Ovary (tissue), 9 donors: ENCODE data around the gene ZNF91. TPM values are rescaled to one million over a fixed set of nuclear protein-coding genes. Genes with fewer than 3 reads are reported as not detected.
A peak's percentile ranks its signal among the peaks of the same experiment; 100 is the strongest.

Source experiments
- DNase-seq, 5 donors: peaks; one replicate each; pipeline ENCODE4 v3.0.0-alpha.2; 2019 to 2020
- H3K27ac ChIP-seq, 2 donors: fragments of 200-600 bp; one replicate each; pipeline versions ENCODE4 v1.5.1 to v1.8.0; 2019 to 2022
- H3K27me3 ChIP-seq: fragments of 200-600 bp; one replicate; pipeline ENCODE4 v1.8.0; 2022
- H3K36me3 ChIP-seq: fragments of 200-600 bp; sonication (generic); one replicate; pipeline ENCODE4 v1.5.1; 2019
- H3K4me1 ChIP-seq: one replicate; pipeline ENCODE4 v1.8.1; 2013; ENCODE audit warnings: mild to moderate bottlenecking, moderate library complexity; ENCODE audit not compliant: insufficient read depth
- H3K4me3 ChIP-seq: fragments of 200-600 bp; sonication (generic); one replicate; pipeline ENCODE4 v1.5.1; 2017
- H3K9me3 ChIP-seq, 2 donors: fragments of 200-600 bp in 1 of 2; sonication (generic) in 1 of 2; one replicate each; pipeline versions ENCODE4 v1.5.1 to v1.8.1; 2013 to 2019; ENCODE audit warnings: mild to moderate bottlenecking in 1 of 2, moderate library complexity in 1 of 2
- EP300 ChIP-seq: sonication (generic); formaldehyde crosslinking; IDR thresholded peaks from one replicate; pipeline ENCODE4 v1.6.1; 2017; ENCODE audit warnings: antibody characterized with exemption
- POLR2A ChIP-seq: fragments of 450-650 bp; IDR thresholded peaks from one replicate; pipeline ENCODE4 v1.6.1; 2017; ENCODE audit warnings: antibody characterized with exemption, mild to moderate bottlenecking, moderate library complexity
- WGBS, 3 donors: extraction: QIAGEN DNeasy Blood & Tissue Kit in 1 of 3; methylation state at CpG; one replicate each; pipeline versions ENCODE4 v1.1.5 to v1.1.7; 2013 to 2017; 5-methylcytosine and 5-hydroxymethylcytosine counted together
- intact Hi-C, 4 donors: fragments of 100-400 bp; cut with DNase I; formaldehyde crosslinking; loops; one replicate each; pipeline versions ENCODE4 v1.11.0 to v1.15.1; 2022 to 2023
- polyA plus RNA-seq, 2 donors: library from polyadenylated mRNA; stranded (reverse); fragments of 200-250 nt in 1 of 2; fragments of 350-450 nt in 1 of 2; fragmentation: Illumina TruSeq in 1 of 2; extraction: RNeasy Lipid Tissue Mini Kit (QIAGEN cat#74804) in 1 of 2; gene quantifications; one replicate each; pipeline ENCODE4 v1.2.3, GENCODE V29; 2013 to 2014
- total RNA-seq, 7 donors: library from RNA; depleted of rRNA in 2 of 7; stranded (reverse); fragments of >200 nt in 2 of 7; fragmentation: NEBNext Ultra II Directional in 3 of 7; extraction: Animal tissue kit (Norgen Biotek cat#: 25700) in 3 of 7; gene quantifications; one replicate each; pipeline versions ENCODE4 v1.1.0 to v1.2.4, GENCODE V29; 2016 to 2023
- TF ChIP-seq, protein P1 (sequence below), 3 donors: fragments of 450-650 bp in 2 of 3; fragments of 200-600 bp in 1 of 3; IDR thresholded peaks; one replicate each; pipeline versions ENCODE4 v1.5.1 to v1.8.0; 2016 to 2022; ENCODE audit warnings: antibody characterized with exemption in 3 of 3, mild to moderate bottlenecking in 1 of 3
- donor health status: DM: no; HTN: no; CAD: no; lungs with moderate emphysema.
- donor health status: DM: no; HTN: no; CAD: no.
- donor health status: Bipolar disorder and iron deficiency.
- donor health status: DM: yes; HTN: yes; CAD: no.
- donor health status: DM: no; HTN: no; CAD: no.
- donor health status: DM: yes; HTN: yes; CAD: no.

Gene ZNF91
- total and polyA plus RNA-seq, 9 donors: 13.2 to 85.6 (median 66.6) TPM

- Histone ChIP-seq H3K36me3 (no peaks in the 10 kb centered on the region), H3K4me1 (peaks cover 1% of the 10 kb centered on the region), H3K9me3 (no peaks in the 10 kb centered on the region), H3K4me3 (peak overlapping the region; percentile 14), H3K27me3 (no peaks in the 10 kb centered on the region), H3K27ac (no peak overlapping the region)
- intact Hi-C loops: no loop called here
- TF ChIP-seq, protein P1, sequence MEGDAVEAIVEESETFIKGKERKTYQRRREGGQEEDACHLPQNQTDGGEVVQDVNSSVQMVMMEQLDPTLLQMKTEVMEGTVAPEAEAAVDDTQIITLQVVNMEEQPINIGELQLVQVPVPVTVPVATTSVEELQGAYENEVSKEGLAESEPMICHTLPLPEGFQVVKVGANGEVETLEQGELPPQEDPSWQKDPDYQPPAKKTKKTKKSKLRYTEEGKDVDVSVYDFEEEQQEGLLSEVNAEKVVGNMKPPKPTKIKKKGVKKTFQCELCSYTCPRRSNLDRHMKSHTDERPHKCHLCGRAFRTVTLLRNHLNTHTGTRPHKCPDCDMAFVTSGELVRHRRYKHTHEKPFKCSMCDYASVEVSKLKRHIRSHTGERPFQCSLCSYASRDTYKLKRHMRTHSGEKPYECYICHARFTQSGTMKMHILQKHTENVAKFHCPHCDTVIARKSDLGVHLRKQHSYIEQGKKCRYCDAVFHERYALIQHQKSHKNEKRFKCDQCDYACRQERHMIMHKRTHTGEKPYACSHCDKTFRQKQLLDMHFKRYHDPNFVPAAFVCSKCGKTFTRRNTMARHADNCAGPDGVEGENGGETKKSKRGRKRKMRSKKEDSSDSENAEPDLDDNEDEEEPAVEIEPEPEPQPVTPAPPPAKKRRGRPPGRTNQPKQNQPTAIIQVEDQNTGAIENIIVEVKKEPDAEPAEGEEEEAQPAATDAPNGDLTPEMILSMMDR (IDR thresholded peaks at IDR 0.05): no peak
- no peak for TF ChIP-seq POLR2A
- 1% methylated on average over 32 to 33 of the region's 33 CpGs for WGBS, 3 donors
- DNase-seq: no peak
Observed at GRCh38 chr19:23415561-23416191, 20.4 kb upstream of the ZNF91 start.

- intact Hi-C loops: no loop called here
- no peak for TF ChIP-seq POLR2A
- TF ChIP-seq EP300: no peak
- TF ChIP-seq, protein P1 (IDR thresholded peaks at IDR 0.05): no peak
- WGBS, 3 donors: 15 to 23% (median 16%) methylated on average over 13 of the region's 13 CpGs
Observed at GRCh38 chr19:23415034-23415433, 19.8 kb upstream of the ZNF91 start.

GRCh38 chr19:23410155-23410554 lies 14.9 kb upstream of the ZNF91 start:
- no peak overlapping the region for H3K4me3 ChIP-seq
- H3K27ac ChIP-seq: no peak overlapping the region
- no peaks in the 10 kb centered on the region for H3K9me3 ChIP-seq
- H3K27me3 ChIP-seq: no peaks in the 10 kb centered on the region
- intact Hi-C loops: no loop called here
- no peaks in the 10 kb centered on the region for H3K36me3 ChIP-seq
- H3K4me1 ChIP-seq: no peaks in the 10 kb centered on the region
- no peak for DNase-seq
- 40 to 50% (median 48%) methylated on average over 1 of the region's 1 CpG for WGBS, 3 donors
- TF ChIP-seq POLR2A: no peak
- TF ChIP-seq, protein P1 (IDR thresholded peaks at IDR 0.05): no peak
- TF ChIP-seq EP300: no peak

More at GRCh38 chr19:23415034-23415433, 19.8 kb upstream of the ZNF91 start:
- Histone ChIP-seq H3K4me1 (peaks cover 1% of the 10 kb centered on the region), H3K36me3 (no peaks in the 10 kb centered on the region), H3K4me3 (peak overlapping the region; percentile 14), H3K27me3 (no peaks in the 10 kb centered on the region), H3K27ac (no peak overlapping the region), H3K9me3 (no peaks in the 10 kb centered on the region)
- DNase-seq: no peak

- TF ChIP-seq POLR2A (no peak), EP300 (no peak)
- TF ChIP-seq, protein P1 (IDR thresholded peaks at IDR 0.05): no peak
- H3K27me3 ChIP-seq: no peaks in the 10 kb centered on the region
- H3K4me3 ChIP-seq: no peak overlapping the region
- WGBS, 3 donors: 83 to 85% (median 85%) methylated on average over 21 of the region's 21 CpGs
- no peaks in the 10 kb centered on the region for H3K4me1 ChIP-seq
- H3K36me3 ChIP-seq: no peaks in the 10 kb centered on the region
- DNase-seq: no peak
- no peak overlapping the region for H3K27ac ChIP-seq
- intact Hi-C loops: no loop called here
- no peaks in the 10 kb centered on the region for H3K9me3 ChIP-seq
Observed at GRCh38 chr19:23409392-23410048, 14.2 kb upstream of the ZNF91 start.
